Activated CD8-positive, alpha-beta memory T cell treated with anti-CD3 and anti-CD28 coated beads, Interleukin-2, amount 10 ng/mL, durations not matched to agents 7 days and 5 days (primary cell): ENCODE data around the gene ZSCAN18. TPM values are rescaled to one million over a fixed set of nuclear protein-coding genes. Genes with fewer than 3 reads are reported as not detected.

Experiments used
- ATAC-seq: fragments of 150-1000 bp; cut with Tn5 transposase; one replicate; pipeline ENCODE4 v1.10.0; 2021; ENCODE audit warnings: moderate library complexity
- CTCF ChIA-PET: fragments of 350-600 bp; sonication (Branson Sonifier 250); formaldehyde crosslinking; loops from one replicate; lab custom pipeline; 2021; ENCODE audit warnings: antibody characterized with exemption; lab: Charles Lee
- DNase-seq: peaks from one replicate; pipeline ENCODE4 v3.0.0-alpha.2; 2020
- H3K27ac Mint-ChIP-seq: one replicate; pipeline ENCODE4 v1.8.0; 2021; ENCODE audit warnings: mild to moderate bottlenecking, mixed read lengths
- H3K27me3 Mint-ChIP-seq: one replicate; pipeline ENCODE4 v1.8.0; 2021; ENCODE audit warnings: mixed read lengths
- H3K36me3 Mint-ChIP-seq: one replicate; pipeline ENCODE4 v1.8.0; 2021; ENCODE audit warnings: mild to moderate bottlenecking, mixed read lengths
- H3K4me1 Mint-ChIP-seq: one replicate; pipeline ENCODE4 v1.8.0; 2021; ENCODE audit warnings: mixed read lengths
- H3K4me3 Mint-ChIP-seq: one replicate; pipeline ENCODE4 v1.8.0; 2021; ENCODE audit warnings: mild to moderate bottlenecking, moderate library complexity, mixed read lengths
- H3K9me3 Mint-ChIP-seq: one replicate; pipeline ENCODE4 v1.8.0; 2022; ENCODE audit warnings: low read depth, mixed read lengths
- total RNA-seq, 2 experiments: library from RNA; stranded (reverse); gene quantifications; one replicate each; pipeline ENCODE4 v1.2.3, GENCODE V29; 2021

Gene ZSCAN18
- total RNA-seq, 2 experiments from 2014 or later: 15.9 to 24.8 TPM

GRCh38 chr19:58097349-58097748, 682 bp downstream of the ZSCAN18 start:
- CTCF ChIA-PET: no interaction called here
- Mint-ChIP-seq H3K27ac (no peak overlapping the region), H3K27me3 (no peaks in the 10 kb centered on the region), H3K9me3 (peaks cover 16% of the 10 kb centered on the region), H3K4me1 (peaks cover 9% of the 10 kb centered on the region), H3K4me3 (peak overlapping the region; percentile 43), H3K36me3 (peaks cover 15% of the 10 kb centered on the region)
- ATAC-seq (no peak), DNase-seq (no peak)

DNA sequence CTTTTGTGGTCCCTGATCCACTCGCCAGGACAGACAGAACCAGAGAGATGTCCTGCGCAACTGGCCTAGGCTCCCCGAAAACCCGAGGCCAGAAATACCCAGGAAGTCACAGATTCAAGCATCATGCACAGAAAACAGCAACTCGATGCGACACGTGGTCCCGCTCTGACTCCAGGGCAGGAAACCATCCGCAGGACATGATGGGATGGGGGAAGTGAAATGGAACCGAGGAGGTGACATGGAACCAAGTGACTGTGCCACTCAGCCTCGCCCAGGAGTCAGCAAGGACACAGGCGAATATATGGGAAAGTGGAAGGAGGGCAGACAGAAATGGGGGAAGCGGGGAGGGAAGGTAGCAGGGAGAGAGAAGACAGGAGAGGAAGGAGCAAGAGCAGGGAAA, 1.1 kb downstream of the ZSCAN18 start:
- Mint-ChIP-seq H3K27me3 (no peaks in the 10 kb centered on the region), H3K9me3 (peaks cover 15% of the 10 kb centered on the region), H3K27ac (peak overlapping the region; percentile 14), H3K4me3 (peak overlapping the region; percentile 43), H3K4me1 (peaks cover 9% of the 10 kb centered on the region), H3K36me3 (peaks cover 17% of the 10 kb centered on the region)
- ATAC-seq (no peak), DNase-seq (no peak)
- CTCF ChIA-PET: no interaction called here

- H3K27ac Mint-ChIP-seq: no peak overlapping the region
- H3K4me3 Mint-ChIP-seq: no peak overlapping the region
- no peak for ATAC-seq
- H3K27me3 Mint-ChIP-seq: no peaks in the 10 kb centered on the region
- peaks cover 19% of the 10 kb centered on the region for H3K36me3 Mint-ChIP-seq
- CTCF ChIA-PET: interaction anchor here (0.6 kb wide), 1 partner anchor 802 kb away, joined by 3 read pairs; no protein-coding TSS in a partner anchor
- peaks cover 9% of the 10 kb centered on the region for H3K4me1 Mint-ChIP-seq
- H3K9me3 Mint-ChIP-seq: peaks cover 17% of the 10 kb centered on the region
- no peak for DNase-seq
Measured at GRCh38 chr19:58095328-58095727, 2.7 kb downstream of the ZSCAN18 start.

- ATAC-seq: no peak
- Mint-ChIP-seq H3K36me3 (peaks cover 29% of the 10 kb centered on the region), H3K27ac (no peak overlapping the region), H3K4me3 (no peak overlapping the region), H3K4me1 (peaks cover 3% of the 10 kb centered on the region), H3K9me3 (peaks cover 20% of the 10 kb centered on the region), H3K27me3 (no peaks in the 10 kb centered on the region)
- CTCF ChIA-PET: no interaction called here
- no peak for DNase-seq
Measured at GRCh38 chr19:58093071-58093470, 5.0 kb downstream of the ZSCAN18 start.

- CTCF ChIA-PET: no interaction called here
- Mint-ChIP-seq H3K27ac (no peak overlapping the region), H3K36me3 (peaks cover 34% of the 10 kb centered on the region), H3K4me1 (no peaks in the 10 kb centered on the region), H3K9me3 (peaks cover 18% of the 10 kb centered on the region), H3K4me3 (no peak overlapping the region), H3K27me3 (no peaks in the 10 kb centered on the region)
- DNase-seq: no peak
- no peak for ATAC-seq
Measured at GRCh38 chr19:58091251-58091995, 6.6 kb downstream of the ZSCAN18 start.

DNA sequence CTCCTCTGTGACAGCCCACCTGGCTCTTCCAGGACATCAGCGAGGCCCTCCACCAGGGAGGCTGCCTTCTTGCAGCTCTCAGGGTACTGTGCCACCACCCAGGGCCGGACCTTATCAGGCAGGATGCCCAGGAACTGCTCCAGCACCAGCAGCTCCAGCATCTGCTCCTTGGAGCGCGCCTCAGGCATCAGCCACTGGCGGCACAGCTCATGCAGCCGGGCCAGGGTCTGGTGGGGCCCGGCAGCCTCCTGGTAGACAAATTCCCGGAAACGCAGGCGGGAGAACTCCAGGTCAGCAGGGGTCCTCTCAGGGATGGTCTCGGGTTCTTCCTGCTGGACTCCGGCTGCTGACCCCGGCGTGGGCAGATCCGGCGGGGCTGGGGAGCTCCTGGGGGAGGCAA, 8.2 kb downstream of the ZSCAN18 start:
- no peak overlapping the region for H3K27ac Mint-ChIP-seq
- H3K36me3 Mint-ChIP-seq: peaks cover 34% of the 10 kb centered on the region
- no peaks in the 10 kb centered on the region for H3K27me3 Mint-ChIP-seq
- H3K4me3 Mint-ChIP-seq: no peak overlapping the region
- CTCF ChIA-PET: no interaction called here
- DNase-seq: no peak
- peaks cover 15% of the 10 kb centered on the region for H3K9me3 Mint-ChIP-seq
- ATAC-seq: no peak
- H3K4me1 Mint-ChIP-seq: no peaks in the 10 kb centered on the region

GRCh38 chr19:58088521-58089052, 9.4 kb downstream of the ZSCAN18 start:
- Mint-ChIP-seq H3K27ac (no peak overlapping the region), H3K9me3 (peaks cover 19% of the 10 kb centered on the region), H3K4me1 (no peaks in the 10 kb centered on the region), H3K27me3 (no peaks in the 10 kb centered on the region), H3K36me3 (peaks cover 38% of the 10 kb centered on the region), H3K4me3 (no peak overlapping the region)
- no peak for DNase-seq
- ATAC-seq: no peak
- CTCF ChIA-PET: no interaction called here

DNA sequence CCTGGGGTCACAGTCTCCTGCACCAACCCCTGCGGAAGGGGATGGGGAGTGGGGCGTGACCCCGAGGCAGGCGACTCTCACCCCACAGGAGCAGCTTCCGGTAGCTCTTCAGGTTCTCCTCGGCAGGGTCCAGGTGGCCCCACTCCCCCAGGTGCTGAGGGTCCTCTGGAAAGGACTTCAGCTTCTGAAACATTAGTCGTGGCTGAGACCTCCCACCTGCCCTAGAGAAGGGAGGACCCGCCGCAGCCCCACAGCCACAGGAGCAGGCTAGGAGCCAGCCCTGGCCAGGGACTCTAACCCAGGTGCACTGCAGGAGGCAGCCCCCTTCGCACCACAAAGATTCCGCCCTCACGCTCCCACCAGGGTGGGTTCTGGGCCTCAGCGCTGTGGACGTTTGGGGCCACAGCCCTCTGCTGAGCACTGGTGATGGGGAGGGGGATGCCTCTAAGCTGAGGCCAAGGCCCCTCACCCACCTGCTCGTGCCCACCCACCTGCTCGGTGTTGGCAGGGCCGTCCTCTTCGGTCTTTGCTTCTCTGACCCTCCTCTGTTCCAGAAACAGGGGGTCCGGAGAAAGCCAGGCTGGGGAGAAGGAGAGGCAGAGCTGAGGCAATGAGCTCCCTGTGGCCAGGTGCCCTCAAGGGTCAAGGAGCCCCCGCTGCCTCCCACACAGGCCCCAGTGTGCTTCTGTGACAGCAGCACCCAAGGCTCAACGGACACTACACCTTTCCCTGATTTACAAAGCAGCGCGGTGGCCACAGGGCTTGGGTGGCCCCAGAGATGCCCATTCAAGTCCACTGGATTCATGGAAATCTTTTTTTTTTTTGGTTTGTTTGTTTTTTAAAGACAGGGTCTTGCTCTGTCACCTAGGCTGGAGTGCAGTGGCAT, 11.0 kb downstream of the ZSCAN18 start:
- Mint-ChIP-seq H3K4me3 (no peak overlapping the region), H3K27ac (no peak overlapping the region), H3K9me3 (peaks cover 16% of the 10 kb centered on the region), H3K36me3 (peaks cover 37% of the 10 kb centered on the region), H3K27me3 (no peaks in the 10 kb centered on the region), H3K4me1 (no peaks in the 10 kb centered on the region)
- ATAC-seq (no peak), DNase-seq (no peak)
- CTCF ChIA-PET: no interaction called here

- peaks cover 21% of the 10 kb centered on the region for H3K9me3 Mint-ChIP-seq
- no peaks in the 10 kb centered on the region for H3K4me1 Mint-ChIP-seq
- no peak overlapping the region for H3K4me3 Mint-ChIP-seq
- H3K27ac Mint-ChIP-seq: no peak overlapping the region
- CTCF ChIA-PET: no interaction called here
- DNase-seq (no peak), ATAC-seq (no peak)
- no peaks in the 10 kb centered on the region for H3K27me3 Mint-ChIP-seq
- peaks cover 34% of the 10 kb centered on the region for H3K36me3 Mint-ChIP-seq
Measured at GRCh38 chr19:58085348-58085875, 12.6 kb downstream of the ZSCAN18 start.

DNA sequence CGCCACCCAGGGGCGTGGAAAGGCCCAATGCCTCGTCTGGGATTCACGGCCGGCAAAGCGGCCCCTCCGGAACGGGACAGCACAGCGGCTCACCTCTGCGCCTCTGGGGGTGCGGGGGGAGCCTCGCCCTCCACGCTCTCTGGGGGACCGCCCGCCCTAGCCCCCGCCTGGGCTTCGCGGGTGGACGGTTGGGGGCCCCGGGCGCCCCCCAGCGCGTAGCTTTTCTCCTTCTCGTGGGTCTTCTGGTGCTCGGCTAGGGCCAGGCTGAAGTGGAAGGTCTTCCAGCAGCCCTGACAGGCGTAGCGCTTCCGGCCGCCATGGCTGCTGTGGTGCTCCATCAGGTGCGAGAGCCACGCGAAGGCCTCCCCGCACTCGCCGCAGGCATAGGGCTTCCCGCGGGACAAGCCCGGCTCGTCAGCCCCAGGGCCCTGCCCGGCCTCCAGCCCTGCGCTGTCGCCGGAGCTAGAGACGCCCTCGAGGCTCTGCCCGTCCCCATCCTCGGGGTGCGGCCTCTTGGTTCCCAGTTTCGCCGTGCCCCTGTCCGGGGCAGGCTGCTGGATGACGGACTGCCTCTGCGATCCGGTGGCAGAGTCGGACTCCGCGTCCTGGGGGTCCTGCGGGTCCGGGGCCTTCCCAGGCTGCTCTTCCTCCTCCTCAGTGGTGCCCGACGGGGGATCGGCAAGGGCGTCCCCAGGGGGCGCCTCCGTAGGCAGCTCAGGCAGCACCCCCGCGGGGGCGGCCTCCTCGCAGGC, 13.3 kb downstream of the ZSCAN18 start:
- Mint-ChIP-seq H3K27me3 (no peaks in the 10 kb centered on the region), H3K4me3 (no peak overlapping the region), H3K9me3 (peaks cover 25% of the 10 kb centered on the region), H3K4me1 (no peaks in the 10 kb centered on the region), H3K27ac (no peak overlapping the region), H3K36me3 (peaks cover 30% of the 10 kb centered on the region)
- ATAC-seq (no peak), DNase-seq (no peak)
- CTCF ChIA-PET: no interaction called here

- Mint-ChIP-seq H3K27me3 (no peaks in the 10 kb centered on the region), H3K4me1 (no peaks in the 10 kb centered on the region), H3K27ac (no peak overlapping the region), H3K9me3 (peaks cover 21% of the 10 kb centered on the region), H3K36me3 (peaks cover 22% of the 10 kb centered on the region), H3K4me3 (no peak overlapping the region)
- DNase-seq: no peak
- CTCF ChIA-PET: no interaction called here
- ATAC-seq: no peak
Measured at GRCh38 chr19:58083021-58083420, 15.0 kb downstream of the ZSCAN18 start.

- DNase-seq (no peak), ATAC-seq (no peak)
- no peak overlapping the region for H3K4me3 Mint-ChIP-seq
- H3K4me1 Mint-ChIP-seq: no peaks in the 10 kb centered on the region
- H3K27ac Mint-ChIP-seq: no peak overlapping the region
- H3K27me3 Mint-ChIP-seq: no peaks in the 10 kb centered on the region
- H3K9me3 Mint-ChIP-seq: peaks cover 26% of the 10 kb centered on the region
- CTCF ChIA-PET: no interaction called here
- H3K36me3 Mint-ChIP-seq: peaks cover 13% of the 10 kb centered on the region
Measured at GRCh38 chr19:58079792-58080191, 18.2 kb downstream of the ZSCAN18 start.
